ENCODE measurements around the gene DOCK8. TPM values are rescaled to one million over a fixed set of nuclear protein-coding genes. Genes with fewer than 3 reads are reported as not detected.

DOCK8 gene
- total RNA-seq, 4 donors from 2014 or later, result 18.1 to 33.3 (median 28.6) TPM

DNA sequence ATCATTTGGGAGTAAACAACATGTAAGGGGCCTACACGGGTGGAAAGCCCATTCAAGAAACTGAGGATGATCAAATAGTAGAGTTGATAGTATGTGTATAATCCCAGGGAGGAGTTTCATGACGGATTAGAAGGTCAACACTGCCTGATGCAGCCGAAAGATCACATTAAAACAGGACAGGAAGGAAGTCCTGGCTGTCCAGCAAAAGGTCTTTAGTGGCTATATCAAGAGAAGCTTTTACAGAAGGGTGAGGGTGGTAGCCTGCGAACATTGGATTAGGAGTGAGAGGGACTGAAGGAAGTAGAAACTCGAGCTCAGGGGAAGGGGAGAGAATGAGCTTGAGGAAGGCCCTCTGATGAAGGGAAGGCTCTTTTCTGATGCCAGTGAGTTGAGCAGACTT lies 36.0 kb downstream of the DOCK8 start:
- no peak for ATAC-seq (ENCODE audit: low FRiP score)
- DNase-seq (ENCODE audit: low spot score), result no peak
- TF ChIP-seq, protein P1, sequence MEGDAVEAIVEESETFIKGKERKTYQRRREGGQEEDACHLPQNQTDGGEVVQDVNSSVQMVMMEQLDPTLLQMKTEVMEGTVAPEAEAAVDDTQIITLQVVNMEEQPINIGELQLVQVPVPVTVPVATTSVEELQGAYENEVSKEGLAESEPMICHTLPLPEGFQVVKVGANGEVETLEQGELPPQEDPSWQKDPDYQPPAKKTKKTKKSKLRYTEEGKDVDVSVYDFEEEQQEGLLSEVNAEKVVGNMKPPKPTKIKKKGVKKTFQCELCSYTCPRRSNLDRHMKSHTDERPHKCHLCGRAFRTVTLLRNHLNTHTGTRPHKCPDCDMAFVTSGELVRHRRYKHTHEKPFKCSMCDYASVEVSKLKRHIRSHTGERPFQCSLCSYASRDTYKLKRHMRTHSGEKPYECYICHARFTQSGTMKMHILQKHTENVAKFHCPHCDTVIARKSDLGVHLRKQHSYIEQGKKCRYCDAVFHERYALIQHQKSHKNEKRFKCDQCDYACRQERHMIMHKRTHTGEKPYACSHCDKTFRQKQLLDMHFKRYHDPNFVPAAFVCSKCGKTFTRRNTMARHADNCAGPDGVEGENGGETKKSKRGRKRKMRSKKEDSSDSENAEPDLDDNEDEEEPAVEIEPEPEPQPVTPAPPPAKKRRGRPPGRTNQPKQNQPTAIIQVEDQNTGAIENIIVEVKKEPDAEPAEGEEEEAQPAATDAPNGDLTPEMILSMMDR (IDR thresholded peaks at IDR 0.05), result no peak

DNA sequence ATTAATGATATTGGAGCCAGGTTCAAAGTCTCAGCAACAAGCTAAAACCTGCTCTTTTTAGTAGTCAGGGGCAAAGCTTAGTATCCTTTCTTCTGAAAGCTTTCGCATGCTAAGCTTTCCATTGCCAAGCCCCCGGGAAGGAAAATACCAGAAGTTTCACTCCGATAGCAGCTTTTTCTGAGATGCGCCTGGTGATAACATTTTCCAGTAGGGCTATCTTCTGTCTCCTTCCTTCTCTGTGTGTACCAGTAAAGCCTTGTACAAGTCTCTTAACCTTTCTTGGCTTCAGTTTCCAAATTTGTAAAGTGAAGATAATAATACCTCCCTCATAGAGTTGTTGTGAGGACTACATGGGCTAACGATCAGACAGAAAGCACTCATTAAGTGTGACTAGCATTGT lies 36.7 kb downstream of the DOCK8 start:
- TF ChIP-seq, protein P1 (IDR thresholded peaks at IDR 0.05), result no peak
- ATAC-seq (ENCODE audit: low FRiP score) (no peak), DNase-seq (ENCODE audit: low spot score) (no peak)

DNA sequence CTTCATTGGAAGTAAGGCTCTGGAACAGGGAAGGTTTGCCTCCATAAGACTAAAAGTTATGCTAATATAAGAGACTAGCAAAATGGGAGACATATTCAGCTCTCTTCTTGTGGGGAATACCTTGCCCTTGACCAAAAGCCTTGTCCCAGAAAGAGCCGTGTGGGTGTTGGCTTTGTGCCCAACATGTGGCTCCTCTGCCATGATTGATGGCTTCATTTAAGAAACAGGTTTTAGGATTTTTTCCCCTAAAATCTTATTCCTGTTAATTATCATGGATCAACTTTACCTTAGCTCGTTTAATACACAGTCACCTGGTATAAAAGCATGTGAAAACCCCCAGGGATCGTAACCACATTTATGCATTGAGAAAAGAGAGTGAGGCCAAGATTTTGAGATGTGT lies 38.9 kb downstream of the DOCK8 start:
- no peak for ATAC-seq (ENCODE audit: low FRiP score)
- no peak for DNase-seq (ENCODE audit: low spot score)
- TF ChIP-seq, protein P1 (IDR thresholded peaks at IDR 0.05), result no peak

DNA sequence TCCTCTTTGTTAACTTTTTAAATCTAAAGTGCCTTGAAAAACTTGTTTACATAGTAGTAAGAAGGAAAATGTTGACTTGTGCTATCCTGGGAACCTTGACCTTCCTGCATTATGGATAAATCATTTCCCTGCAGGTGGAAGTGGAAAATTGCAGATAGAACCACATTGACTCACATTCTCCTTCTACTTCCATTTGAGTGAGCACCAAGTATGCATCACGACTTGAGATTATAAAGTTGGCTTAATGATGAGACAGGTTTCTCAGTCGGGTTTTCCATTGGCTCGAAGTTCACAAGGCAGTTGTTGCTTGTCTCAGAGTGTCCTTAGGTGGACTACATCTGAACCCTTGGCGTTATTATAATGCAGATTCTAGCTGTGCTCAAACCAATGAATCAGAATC lies 39.9 kb downstream of the DOCK8 start:
- TF ChIP-seq, protein P1 (IDR thresholded peaks at IDR 0.05), result no peak
- no peak for ATAC-seq (ENCODE audit: low FRiP score)
- DNase-seq (ENCODE audit: low spot score), result no peak

DNA sequence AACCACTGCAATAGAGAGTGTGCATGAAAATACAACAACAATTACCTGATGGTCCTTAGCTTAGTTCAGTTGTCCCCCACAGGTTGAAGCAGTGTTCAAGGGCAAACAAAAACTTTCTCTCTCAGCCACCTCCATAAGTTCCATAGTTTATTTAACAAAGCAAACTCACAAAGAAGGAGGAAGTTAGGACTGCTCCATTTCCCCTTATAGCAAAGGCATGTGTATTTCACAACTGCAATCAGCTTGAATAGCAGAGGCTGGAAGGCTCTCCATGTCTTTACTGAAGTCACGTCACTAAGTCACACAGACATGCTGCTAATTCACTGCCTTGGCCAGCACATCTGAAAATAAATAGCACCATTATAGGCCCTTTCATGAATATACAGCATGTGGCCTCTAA lies 43.3 kb downstream of the DOCK8 start:
- ATAC-seq (ENCODE audit: low FRiP score) (no peak), DNase-seq (ENCODE audit: low spot score) (no peak)
- TF ChIP-seq, protein P1 (IDR thresholded peaks at IDR 0.05), result no peak

DNA sequence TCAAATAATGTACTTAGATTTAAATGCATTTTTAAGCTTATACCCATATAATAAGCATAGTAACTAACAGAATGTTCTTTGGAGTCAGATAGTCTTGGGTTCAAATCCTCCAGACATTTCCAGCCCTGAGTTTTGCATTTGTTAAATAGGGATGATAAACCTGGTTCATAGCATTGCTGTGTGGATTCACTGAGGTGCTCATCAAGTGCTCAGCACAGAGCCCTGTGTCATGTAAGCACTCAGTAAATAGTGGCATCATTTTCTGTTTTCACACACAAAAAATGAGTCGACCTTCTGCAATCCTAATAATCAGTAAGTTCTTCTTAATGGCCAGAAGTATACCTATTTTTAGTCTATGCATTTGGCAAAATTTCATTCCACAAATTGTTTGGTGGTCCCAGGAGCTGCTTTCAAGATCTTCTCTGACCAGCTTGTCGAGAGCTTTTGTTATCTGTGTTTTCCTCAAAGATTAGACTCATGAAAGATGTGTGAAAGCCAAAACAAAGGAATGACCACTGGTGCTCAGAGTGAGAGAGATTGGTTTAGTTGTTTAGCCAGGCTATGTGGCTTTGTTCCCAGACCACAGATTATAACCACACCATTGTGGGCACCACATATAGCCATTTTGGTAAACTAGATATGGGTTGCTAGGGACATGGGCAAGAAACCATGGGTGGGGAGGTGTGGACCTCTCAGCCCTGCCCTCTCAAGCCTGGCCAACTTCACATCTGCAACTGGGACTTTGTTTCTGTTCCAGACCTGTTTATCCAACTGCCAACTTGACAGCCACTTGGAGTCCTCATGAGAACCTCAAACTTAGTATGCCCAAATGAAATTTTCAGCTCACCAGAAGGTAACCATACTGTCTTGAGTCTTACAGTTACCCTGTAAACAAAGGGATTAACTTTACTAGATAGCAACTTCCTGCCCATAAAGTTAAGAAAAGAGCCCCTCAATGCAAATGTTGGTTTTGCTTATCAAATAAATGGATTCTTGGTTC lies 45.0 kb downstream of the DOCK8 start:
- TF ChIP-seq, protein P1 (IDR thresholded peaks at IDR 0.05), result no peak
- ATAC-seq (ENCODE audit: low FRiP score) (no peak), DNase-seq (ENCODE audit: low spot score) (no peak)

DNA sequence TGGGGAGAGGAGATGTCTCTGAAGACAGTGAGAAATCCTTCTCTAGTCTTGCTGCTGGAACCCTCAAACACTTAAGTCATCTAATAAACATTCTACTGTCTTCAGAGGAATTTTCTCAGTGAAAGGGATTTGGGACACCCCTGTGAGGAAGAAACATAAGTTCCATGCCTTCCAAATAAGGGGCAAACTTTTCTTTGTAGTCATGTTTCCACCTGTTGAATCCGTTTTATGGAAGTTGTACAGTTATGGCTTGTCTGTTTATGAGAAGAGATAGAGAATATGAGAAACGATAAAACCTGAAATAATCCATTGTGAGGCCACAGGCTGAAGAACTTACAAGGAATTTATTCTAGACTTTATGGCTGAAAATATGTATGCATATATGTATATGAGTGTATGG lies 49.6 kb downstream of the DOCK8 start:
- DNase-seq (ENCODE audit: low spot score) (no peak), ATAC-seq (ENCODE audit: low FRiP score) (no peak)
- TF ChIP-seq, protein P1 (IDR thresholded peaks at IDR 0.05), result no peak
